Measurements from ENCODE around the gene MDFI.

Gene MDFI

GRCh38 chr6:41602864-41603608, 35.2 kb upstream of the MDFI start:
- peak; percentile 91 for DNase-seq (ENCODE audit: low read depth)
- peak overlapping the region; percentile 36 for H3K4me3 ChIP-seq (ENCODE audit: low read depth, low read length)
- TF ChIP-seq CTCF (conservative IDR thresholded peaks at IDR 0.05; ENCODE audit: low read depth, low read length), result peak; percentile 97

GRCh38 chr6:41604006-41604405, 34.3 kb upstream of the MDFI start:
- H3K4me3 ChIP-seq (ENCODE audit: low read depth, low read length), result no peak overlapping the region
- no peak for DNase-seq (ENCODE audit: low read depth)
- no peak for TF ChIP-seq CTCF (conservative IDR thresholded peaks at IDR 0.05; ENCODE audit: low read depth, low read length)

- TF ChIP-seq CTCF (conservative IDR thresholded peaks at IDR 0.05; ENCODE audit: low read depth, low read length), result no peak
- no peak for DNase-seq (ENCODE audit: low read depth)
- H3K4me3 ChIP-seq (ENCODE audit: low read depth, low read length), result no peak overlapping the region
Observed at GRCh38 chr6:41605649-41606048, 32.6 kb upstream of the MDFI start.

- no peak overlapping the region for H3K4me3 ChIP-seq (ENCODE audit: low read depth, low read length)
- DNase-seq (ENCODE audit: low read depth), result no peak
- TF ChIP-seq CTCF (conservative IDR thresholded peaks at IDR 0.05; ENCODE audit: low read depth, low read length), result no peak
Observed at GRCh38 chr6:41607036-41607435, 31.2 kb upstream of the MDFI start.

- no peak for DNase-seq (ENCODE audit: low read depth)
- no peak for TF ChIP-seq CTCF (conservative IDR thresholded peaks at IDR 0.05; ENCODE audit: low read depth, low read length)
Observed at GRCh38 chr6:41607736-41608135, 30.5 kb upstream of the MDFI start.

GRCh38 chr6:41608443-41609151, 29.7 kb upstream of the MDFI start:
- no peak for DNase-seq (ENCODE audit: low read depth)
- no peak overlapping the region for H3K4me3 ChIP-seq (ENCODE audit: low read depth, low read length)
- no peak for TF ChIP-seq CTCF (conservative IDR thresholded peaks at IDR 0.05; ENCODE audit: low read depth, low read length)

More at GRCh38 chr6:41607736-41608135, 30.5 kb upstream of the MDFI start:
- H3K4me3 ChIP-seq (ENCODE audit: low read depth, low read length), result no peak overlapping the region
